ENCODE measurements around the gene CDK2AP2.

DNA sequence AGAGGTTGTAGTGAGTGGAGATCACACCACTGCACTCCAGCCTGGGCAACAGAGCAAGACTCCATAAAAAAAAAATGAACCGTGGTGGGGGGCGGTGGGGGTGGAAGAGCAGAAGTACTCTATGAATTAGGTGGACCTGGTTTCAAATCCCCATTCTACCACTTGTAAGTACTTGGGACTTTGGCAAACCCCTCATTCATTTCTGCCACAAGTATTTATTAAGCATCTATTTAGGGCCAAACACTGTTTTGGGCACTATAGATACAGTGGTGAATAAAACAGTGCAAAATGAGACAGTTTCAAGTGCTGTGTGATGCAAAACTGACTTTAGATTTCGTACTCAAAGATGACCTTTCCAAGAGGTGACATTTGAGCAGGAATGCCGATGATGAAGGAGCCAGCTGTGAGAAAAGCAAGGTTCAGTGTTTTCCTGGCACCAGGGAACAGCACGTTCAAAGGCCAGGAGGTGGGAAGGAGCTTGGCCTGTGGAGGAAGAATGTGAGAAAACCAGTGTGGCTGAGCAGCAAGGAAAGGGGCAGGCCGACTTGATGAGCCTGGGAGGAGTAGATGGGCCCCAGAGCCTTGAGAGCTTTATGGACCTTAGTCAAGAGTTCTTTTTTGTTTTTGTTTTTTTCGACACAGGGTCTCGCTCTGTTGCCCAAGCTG is 37.5 kb downstream of the CDK2AP2 start:
- TF ChIP-seq TCF12 (IDR thresholded peaks at IDR 0.05; ENCODE audit: low read depth, low read length) (no peak), BCL11A (IDR thresholded peaks at IDR 0.05; ENCODE audit: low read depth in 2 of 2, low read length in 2 of 2) (no peak)
- TF ChIP-seq, protein P1, sequence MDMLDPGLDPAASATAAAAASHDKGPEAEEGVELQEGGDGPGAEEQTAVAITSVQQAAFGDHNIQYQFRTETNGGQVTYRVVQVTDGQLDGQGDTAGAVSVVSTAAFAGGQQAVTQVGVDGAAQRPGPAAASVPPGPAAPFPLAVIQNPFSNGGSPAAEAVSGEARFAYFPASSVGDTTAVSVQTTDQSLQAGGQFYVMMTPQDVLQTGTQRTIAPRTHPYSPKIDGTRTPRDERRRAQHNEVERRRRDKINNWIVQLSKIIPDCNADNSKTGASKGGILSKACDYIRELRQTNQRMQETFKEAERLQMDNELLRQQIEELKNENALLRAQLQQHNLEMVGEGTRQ (IDR thresholded peaks at IDR 0.05; ENCODE audit: low read length) = no peak
